A549 (cell line): ENCODE measurements around the gene CEND1. TPM values are rescaled to one million over a fixed set of nuclear protein-coding genes. Genes with fewer than 3 reads are reported as not detected.

Source experiments
- BHLHE40 ChIP-seq: IDR thresholded peaks from 2 replicates; pipeline ENCODE4 v1.6.1; 2012; ENCODE audit warnings: low read depth, low read length, inconsistent platforms
- CEBPB ChIP-seq, 2 experiments: fragments of >200 bp in 1 of 2; sonication (Bioruptor Twin) in 1 of 2; formaldehyde crosslinking in 1 of 2; IDR thresholded peaks; 2 replicates each; pipeline ENCODE4 v1.6.1; 2012 to 2016
- EHF ChIP-seq: fragments of 250-450 bp; sonication (Bioruptor Pico); IDR thresholded peaks from 2 replicates; pipeline ENCODE4 v1.5.0; 2020; ENCODE audit warnings: mild to moderate bottlenecking
- FOSB ChIP-seq: fragments of 250-450 bp; sonication (Bioruptor Pico); IDR thresholded peaks from 2 replicates; pipeline ENCODE4 v1.5.0; 2020; ENCODE audit warnings: mild to moderate bottlenecking, moderate library complexity
- FOXS1 ChIP-seq: fragments of 250-450 bp; sonication (Bioruptor Pico); IDR thresholded peaks from 2 replicates; pipeline ENCODE4 v1.5.0; 2020; ENCODE audit warnings: mild to moderate bottlenecking, moderate library complexity
- GATA3 ChIP-seq: IDR thresholded peaks from 2 replicates; pipeline ENCODE4 v1.6.1; 2012; ENCODE audit warnings: borderline replicate concordance
- HEYL ChIP-seq: fragments of 250-450 bp; sonication (Bioruptor Pico); IDR thresholded peaks from 2 replicates; pipeline ENCODE4 v1.8.0; 2021; ENCODE audit warnings: mild to moderate bottlenecking, moderate library complexity
- JUNB ChIP-seq: fragments of >200 bp; sonication (Bioruptor Twin); formaldehyde crosslinking; IDR thresholded peaks from 2 replicates; pipeline ENCODE4 v1.6.1; 2016
- KDM1A ChIP-seq: fragments of 200-600 bp; sonication (generic); IDR thresholded peaks from 2 replicates; pipeline ENCODE4 v1.6.1; 2016; ENCODE audit warnings: low read depth, mild to moderate bottlenecking
- MAFK ChIP-seq: fragments of 450-650 bp; IDR thresholded peaks from 2 replicates; pipeline ENCODE4 v1.6.1; 2014; ENCODE audit not compliant: partially characterized antibody
- MAZ ChIP-seq: fragments of 150-350 bp; IDR thresholded peaks from 2 replicates; pipeline ENCODE4 v1.6.1; 2014; ENCODE audit warnings: antibody characterized with exemption, low read depth, low read length, borderline replicate concordance
- POLR2A ChIP-seq: IDR thresholded peaks from 2 replicates; pipeline ENCODE4 v1.6.1; 2012; ENCODE audit warnings: mild to moderate bottlenecking, low read length
- POLR2AphosphoS2 ChIP-seq: conservative IDR thresholded peaks from 2 replicates; pipeline ENCODE4 v1.6.1; 2012; ENCODE audit warnings: low read length, improper control_type of control experiment, inconsistent platforms
- RAD21 ChIP-seq, 2 experiments: fragments of >200 bp in 1 of 2; sonication (Bioruptor Twin) in 1 of 2; formaldehyde crosslinking in 1 of 2; IDR thresholded peaks in 1 of 2; conservative IDR thresholded peaks in 1 of 2; 2 replicates in 1 of 2; 3 replicates in 1 of 2; pipeline ENCODE4 v1.6.1; 2012 to 2018; ENCODE audit warnings: inconsistent platforms in 1 of 2
- RFX5 ChIP-seq: fragments of 450-650 bp; IDR thresholded peaks from 2 replicates; pipeline ENCODE4 v1.7.1; 2014; ENCODE audit warnings: antibody characterized with exemption, mild to moderate bottlenecking, moderate library complexity
- SMC3 ChIP-seq: fragments of >200 bp; sonication (Bioruptor Twin); formaldehyde crosslinking; IDR thresholded peaks from 3 replicates; pipeline ENCODE4 v1.6.1; 2018; ENCODE audit warnings: inconsistent platforms
- TP53 ChIP-seq: fragments of 250-450 bp; sonication (Bioruptor Pico); IDR thresholded peaks from 2 replicates; pipeline ENCODE4 v1.5.0; 2021; ENCODE audit warnings: mild to moderate bottlenecking, moderate library complexity
- ZFP36 ChIP-seq: fragments of 450-650 bp; IDR thresholded peaks from 2 replicates; pipeline ENCODE4 v1.6.1; 2014; ENCODE audit warnings: borderline replicate concordance; ENCODE audit not compliant: partially characterized antibody
- ZNF302 ChIP-seq: fragments of 250-450 bp; sonication (Bioruptor Pico); IDR thresholded peaks from 2 replicates; pipeline ENCODE4 v1.9.0; 2021; ENCODE audit warnings: inconsistent platforms, mild to moderate bottlenecking, moderate library complexity
- polyA plus RNA-seq, 4 experiments: library from polyadenylated mRNA; depleted of rRNA in 3 of 4; stranded (reverse); fragments of >200 nt; fragmentation: RNase III in 1 of 4; extraction: RNeasy Plus Mini Kit Qiagen cat#74134 plus additional on column Dnase treatment in 1 of 4; gene quantifications; 2 replicates in 3 of 4; 3 replicates in 1 of 4; pipeline ENCODE4 v1.2.3, GENCODE V29; 2011 to 2017
- TF ChIP-seq, protein P1 (sequence below): IDR thresholded peaks from 2 replicates; pipeline ENCODE4 v1.6.1; 2012
- TF ChIP-seq, protein P2 (sequence below): fragments of 450-650 bp; IDR thresholded peaks from 2 replicates; pipeline ENCODE4 v1.6.1; 2014; ENCODE audit warnings: antibody characterized with exemption
- TF ChIP-seq, protein P3 (sequence below): fragments of 250-450 bp; sonication (Bioruptor Pico); IDR thresholded peaks from 2 replicates; pipeline ENCODE4 v1.5.0; 2020; ENCODE audit warnings: low read depth, mild to moderate bottlenecking, moderate library complexity
- TF ChIP-seq, protein P4 (sequence below): fragments of >200 bp; sonication (Bioruptor Twin); formaldehyde crosslinking; IDR thresholded peaks from 3 replicates; pipeline ENCODE4 v1.5.1; 2016
- TF ChIP-seq, protein P5 (sequence below): fragments of 250-450 bp; sonication (Bioruptor Pico); IDR thresholded peaks from 2 replicates; pipeline ENCODE4 v1.5.0; 2021; ENCODE audit warnings: mild to moderate bottlenecking, moderate library complexity, borderline replicate concordance
- TF ChIP-seq, protein P6 (sequence below): fragments of >200 bp; sonication (Bioruptor Twin); formaldehyde crosslinking; IDR thresholded peaks from 2 replicates; pipeline ENCODE4 v1.6.1; 2016
- TF ChIP-seq, protein P7 (sequence below): IDR thresholded peaks from 2 replicates; pipeline ENCODE4 v1.6.1; 2012; ENCODE audit warnings: low read depth, borderline replicate concordance

CEND1 gene
- polyA plus RNA-seq, 2 of the 4 experiments (the other 2 are of a cell fraction): 1.0 TPM; not detected in 1

DNA sequence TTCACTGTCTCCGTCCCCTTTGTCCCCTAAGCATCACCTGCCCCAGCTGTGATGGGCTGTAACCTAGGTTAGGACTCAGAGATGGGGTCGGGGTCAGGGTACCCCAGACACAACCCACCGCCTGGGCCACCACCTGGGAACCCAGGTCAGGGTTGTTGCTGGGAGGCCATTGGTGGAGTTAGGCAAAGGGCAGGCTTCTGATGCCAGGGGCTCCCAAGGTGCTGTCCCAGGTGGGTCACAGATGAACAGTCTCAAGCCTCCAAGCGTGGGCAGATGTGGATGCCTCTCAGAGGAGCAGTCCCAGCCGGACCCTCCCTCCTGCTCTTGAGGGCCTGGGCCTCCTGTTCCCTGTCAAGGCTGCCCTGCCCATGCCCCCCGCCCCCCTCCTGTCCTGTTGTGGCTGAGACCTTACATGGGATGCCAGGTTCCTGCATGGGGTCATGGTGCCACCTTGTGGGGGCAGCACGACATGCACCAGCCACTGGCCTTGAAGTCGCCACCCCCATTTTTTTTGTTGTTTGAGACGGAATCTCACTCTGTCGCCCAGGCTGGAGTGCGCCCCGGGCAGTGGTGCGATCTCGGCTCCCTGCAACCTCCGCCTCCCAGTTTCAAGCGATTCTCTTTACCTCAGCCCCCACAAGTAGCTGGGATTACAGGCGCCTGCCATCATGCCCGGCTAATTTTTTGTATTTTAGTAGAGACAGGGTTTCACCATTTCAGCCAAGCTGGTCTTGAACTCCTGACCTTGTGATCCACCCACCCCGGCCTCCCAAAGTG lies 24.7 kb downstream of the CEND1 start (continued):
- TF ChIP-seq, protein P1, sequence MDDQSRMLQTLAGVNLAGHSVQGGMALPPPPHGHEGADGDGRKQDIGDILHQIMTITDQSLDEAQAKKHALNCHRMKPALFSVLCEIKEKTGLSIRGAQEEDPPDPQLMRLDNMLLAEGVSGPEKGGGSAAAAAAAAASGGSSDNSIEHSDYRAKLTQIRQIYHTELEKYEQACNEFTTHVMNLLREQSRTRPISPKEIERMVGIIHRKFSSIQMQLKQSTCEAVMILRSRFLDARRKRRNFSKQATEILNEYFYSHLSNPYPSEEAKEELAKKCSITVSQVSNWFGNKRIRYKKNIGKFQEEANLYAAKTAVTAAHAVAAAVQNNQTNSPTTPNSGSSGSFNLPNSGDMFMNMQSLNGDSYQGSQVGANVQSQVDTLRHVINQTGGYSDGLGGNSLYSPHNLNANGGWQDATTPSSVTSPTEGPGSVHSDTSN: peak; percentile 64; the same call in 1 of the 2 replicates
- TF ChIP-seq, protein P2, sequence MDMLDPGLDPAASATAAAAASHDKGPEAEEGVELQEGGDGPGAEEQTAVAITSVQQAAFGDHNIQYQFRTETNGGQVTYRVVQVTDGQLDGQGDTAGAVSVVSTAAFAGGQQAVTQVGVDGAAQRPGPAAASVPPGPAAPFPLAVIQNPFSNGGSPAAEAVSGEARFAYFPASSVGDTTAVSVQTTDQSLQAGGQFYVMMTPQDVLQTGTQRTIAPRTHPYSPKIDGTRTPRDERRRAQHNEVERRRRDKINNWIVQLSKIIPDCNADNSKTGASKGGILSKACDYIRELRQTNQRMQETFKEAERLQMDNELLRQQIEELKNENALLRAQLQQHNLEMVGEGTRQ: no peak
- TF ChIP-seq EHF (CRISPR knock-in tag): no peak
- TF ChIP-seq GATA3: 0 out of 2 replicates have a peak, but pooled peaks have one; percentile 18
- TF ChIP-seq, protein P3, sequence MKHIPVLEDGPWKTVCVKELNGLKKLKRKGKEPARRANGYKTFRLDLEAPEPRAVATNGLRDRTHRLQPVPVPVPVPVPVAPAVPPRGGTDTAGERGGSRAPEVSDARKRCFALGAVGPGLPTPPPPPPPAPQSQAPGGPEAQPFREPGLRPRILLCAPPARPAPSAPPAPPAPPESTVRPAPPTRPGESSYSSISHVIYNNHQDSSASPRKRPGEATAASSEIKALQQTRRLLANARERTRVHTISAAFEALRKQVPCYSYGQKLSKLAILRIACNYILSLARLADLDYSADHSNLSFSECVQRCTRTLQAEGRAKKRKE (CRISPR knock-in tag): no peak
- TF ChIP-seq RFX5: no peak
- TF ChIP-seq, protein P4, sequence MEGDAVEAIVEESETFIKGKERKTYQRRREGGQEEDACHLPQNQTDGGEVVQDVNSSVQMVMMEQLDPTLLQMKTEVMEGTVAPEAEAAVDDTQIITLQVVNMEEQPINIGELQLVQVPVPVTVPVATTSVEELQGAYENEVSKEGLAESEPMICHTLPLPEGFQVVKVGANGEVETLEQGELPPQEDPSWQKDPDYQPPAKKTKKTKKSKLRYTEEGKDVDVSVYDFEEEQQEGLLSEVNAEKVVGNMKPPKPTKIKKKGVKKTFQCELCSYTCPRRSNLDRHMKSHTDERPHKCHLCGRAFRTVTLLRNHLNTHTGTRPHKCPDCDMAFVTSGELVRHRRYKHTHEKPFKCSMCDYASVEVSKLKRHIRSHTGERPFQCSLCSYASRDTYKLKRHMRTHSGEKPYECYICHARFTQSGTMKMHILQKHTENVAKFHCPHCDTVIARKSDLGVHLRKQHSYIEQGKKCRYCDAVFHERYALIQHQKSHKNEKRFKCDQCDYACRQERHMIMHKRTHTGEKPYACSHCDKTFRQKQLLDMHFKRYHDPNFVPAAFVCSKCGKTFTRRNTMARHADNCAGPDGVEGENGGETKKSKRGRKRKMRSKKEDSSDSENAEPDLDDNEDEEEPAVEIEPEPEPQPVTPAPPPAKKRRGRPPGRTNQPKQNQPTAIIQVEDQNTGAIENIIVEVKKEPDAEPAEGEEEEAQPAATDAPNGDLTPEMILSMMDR: peak; percentile 64
- TF ChIP-seq ZFP36: no peak
- TF ChIP-seq KDM1A: no peak
- TF ChIP-seq HEYL (CRISPR knock-in tag): no peak
- TF ChIP-seq RAD21 (conservative IDR thresholded peaks at IDR 0.05 in 1 of 2, IDR thresholded peaks at IDR 0.05 in 1 of 2): peak; percentile 59 to 69
- TF ChIP-seq CEBPB (IDR thresholded peaks at IDR 0.05): no peak
- TF ChIP-seq FOXS1 (CRISPR knock-in tag): no peak
- no peak for TF ChIP-seq MAZ
- TF ChIP-seq, protein P5, sequence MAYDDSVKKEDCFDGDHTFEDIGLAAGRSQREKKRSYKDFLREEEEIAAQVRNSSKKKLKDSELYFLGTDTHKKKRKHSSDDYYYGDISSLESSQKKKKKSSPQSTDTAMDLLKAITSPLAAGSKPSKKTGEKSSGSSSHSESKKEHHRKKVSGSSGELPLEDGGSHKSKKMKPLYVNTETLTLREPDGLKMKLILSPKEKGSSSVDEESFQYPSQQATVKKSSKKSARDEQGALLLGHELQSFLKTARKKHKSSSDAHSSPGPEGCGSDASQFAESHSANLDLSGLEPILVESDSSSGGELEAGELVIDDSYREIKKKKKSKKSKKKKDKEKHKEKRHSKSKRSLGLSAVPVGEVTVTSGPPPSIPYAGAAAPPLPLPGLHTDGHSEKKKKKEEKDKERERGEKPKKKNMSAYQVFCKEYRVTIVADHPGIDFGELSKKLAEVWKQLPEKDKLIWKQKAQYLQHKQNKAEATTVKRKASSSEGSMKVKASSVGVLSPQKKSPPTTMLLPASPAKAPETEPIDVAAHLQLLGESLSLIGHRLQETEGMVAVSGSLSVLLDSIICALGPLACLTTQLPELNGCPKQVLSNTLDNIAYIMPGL (CRISPR knock-in tag): 0 out of 2 replicates have a peak, but pooled peaks have one; percentile 40
- TF ChIP-seq SMC3: peak; percentile 33; the same call in 1 of the 3 replicates
- TF ChIP-seq TP53 (CRISPR knock-in tag): peak; percentile 88
- TF ChIP-seq JUNB: no peak
- TF ChIP-seq, protein P6, sequence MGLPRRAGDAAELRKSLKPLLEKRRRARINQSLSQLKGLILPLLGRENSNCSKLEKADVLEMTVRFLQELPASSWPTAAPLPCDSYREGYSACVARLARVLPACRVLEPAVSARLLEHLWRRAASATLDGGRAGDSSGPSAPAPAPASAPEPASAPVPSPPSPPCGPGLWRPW: no peak
- peak; percentile 81 for TF ChIP-seq POLR2AphosphoS2
- TF ChIP-seq ZNF302: no peak
- no peak for TF ChIP-seq FOSB (CRISPR knock-in tag)
- TF ChIP-seq MAFK: no peak
- TF ChIP-seq, protein P7, sequence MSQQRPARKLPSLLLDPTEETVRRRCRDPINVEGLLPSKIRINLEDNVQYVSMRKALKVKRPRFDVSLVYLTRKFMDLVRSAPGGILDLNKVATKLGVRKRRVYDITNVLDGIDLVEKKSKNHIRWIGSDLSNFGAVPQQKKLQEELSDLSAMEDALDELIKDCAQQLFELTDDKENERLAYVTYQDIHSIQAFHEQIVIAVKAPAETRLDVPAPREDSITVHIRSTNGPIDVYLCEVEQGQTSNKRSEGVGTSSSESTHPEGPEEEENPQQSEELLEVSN: no peak
- no peak for TF ChIP-seq POLR2A
- no peak for TF ChIP-seq BHLHE40
